HS-5 (cell line): ENCODE data around the gene ABTB1.
"Not testable (repeated sequence)": the region's sequence is repeated elsewhere in the genome, so short reads cannot be mapped to it uniquely, and the experiment has no call there.

Experiments
- DNase-seq: peaks from one replicate; pipeline ENCODE4 v3.0.0-alpha.2; 2012; ENCODE audit warnings: low read depth

The ABTB1 gene

GRCh38 chr3:127650236-127650635 lies 22.5 kb upstream of the ABTB1 start:
- DNase-seq = no peak

GRCh38 chr3:127651516-127652172 lies 21.1 kb upstream of the ABTB1 start:
- DNase-seq = no peak

DNA sequence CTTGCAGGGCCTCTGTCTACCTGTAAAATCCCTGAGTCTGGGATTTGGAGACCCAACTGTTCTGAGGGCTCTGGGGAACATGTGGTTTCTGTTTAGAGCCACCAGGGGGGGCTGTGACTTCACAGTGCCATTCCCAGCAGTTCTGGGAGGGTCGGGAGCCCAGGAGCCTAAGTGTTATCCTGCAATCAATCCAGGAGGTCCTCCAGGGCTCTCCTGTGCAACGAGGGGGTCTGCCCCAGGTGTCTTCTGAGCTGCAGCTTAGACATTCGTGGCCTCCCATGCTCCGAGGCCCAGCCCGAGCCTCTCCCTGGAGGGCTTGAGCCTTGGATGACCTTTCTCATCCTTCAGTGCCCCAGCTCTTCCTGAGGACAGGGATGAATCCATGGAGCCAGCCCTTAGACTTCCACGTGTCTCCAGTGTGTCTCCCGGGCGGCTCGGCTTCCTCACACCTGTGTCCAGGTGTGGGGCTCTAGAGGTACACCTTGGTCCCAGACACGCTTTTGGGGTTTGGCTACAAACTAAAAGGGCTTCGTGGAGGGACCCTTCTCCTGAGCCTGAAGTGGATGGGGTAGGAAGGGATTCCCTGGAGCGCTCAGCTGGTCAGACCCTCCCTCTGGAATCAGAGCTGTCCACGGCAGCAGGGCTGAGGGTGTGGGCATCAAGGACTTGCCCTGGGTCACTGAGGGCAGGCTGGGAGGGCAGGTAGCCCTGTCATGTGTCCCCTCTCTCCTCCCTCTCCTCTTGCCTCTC lies 20.3 kb upstream of the ABTB1 start:
- no peak for DNase-seq

DNA sequence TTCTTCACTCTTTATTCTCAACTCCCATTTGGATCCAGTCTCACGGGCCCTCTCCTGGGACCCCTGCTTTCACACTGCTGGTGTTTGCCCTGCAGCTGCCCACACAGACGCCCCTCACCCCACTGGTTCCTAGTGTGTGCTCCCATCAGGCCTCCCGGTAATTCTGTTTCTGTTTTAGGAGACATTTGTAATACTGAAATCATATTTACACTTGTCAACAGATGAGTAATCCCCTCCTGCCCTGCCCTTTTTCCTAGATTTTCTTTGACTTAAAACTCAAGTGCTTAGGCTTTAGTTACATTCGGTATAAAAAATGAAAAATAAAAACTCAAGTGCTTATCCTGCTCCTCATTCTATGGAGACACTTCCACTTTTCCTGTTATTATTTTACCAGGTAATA lies 18.4 kb upstream of the ABTB1 start:
- DNase-seq = no peak

GRCh38 chr3:127654993-127655392 lies 17.8 kb upstream of the ABTB1 start:
- DNase-seq = not testable (repeated sequence)

- no peak for DNase-seq
These were observed 17.1 kb upstream of the ABTB1 start for GRCh38 chr3:127655641-127656040.

DNA sequence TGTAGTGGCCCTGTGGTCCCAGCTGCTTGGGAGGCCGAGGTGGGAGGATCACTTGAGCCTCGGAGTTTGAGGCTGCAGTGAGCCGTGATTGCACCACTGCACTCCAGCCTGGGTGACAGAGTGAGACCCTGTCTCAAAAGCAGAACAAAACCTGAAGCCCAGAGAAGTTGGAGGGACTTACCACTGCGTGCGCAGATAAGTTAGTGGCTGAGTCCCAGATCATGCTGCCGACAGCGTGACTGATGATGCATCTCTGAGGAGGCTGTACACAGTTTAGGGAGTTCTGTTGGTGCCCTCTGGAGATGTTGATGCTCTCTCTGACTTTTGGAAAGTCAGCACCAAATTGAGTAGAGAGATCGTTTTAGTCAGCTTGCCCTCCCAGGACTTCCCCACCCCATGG lies 15.8 kb upstream of the ABTB1 start:
- no peak for DNase-seq

GRCh38 chr3:127658234-127658633 lies 14.5 kb upstream of the ABTB1 start:
- DNase-seq = no peak

GRCh38 chr3:127660621-127661251 lies 12.0 kb upstream of the ABTB1 start:
- DNase-seq = no peak

GRCh38 chr3:127661600-127661999 lies 11.2 kb upstream of the ABTB1 start:
- DNase-seq = no peak

DNA sequence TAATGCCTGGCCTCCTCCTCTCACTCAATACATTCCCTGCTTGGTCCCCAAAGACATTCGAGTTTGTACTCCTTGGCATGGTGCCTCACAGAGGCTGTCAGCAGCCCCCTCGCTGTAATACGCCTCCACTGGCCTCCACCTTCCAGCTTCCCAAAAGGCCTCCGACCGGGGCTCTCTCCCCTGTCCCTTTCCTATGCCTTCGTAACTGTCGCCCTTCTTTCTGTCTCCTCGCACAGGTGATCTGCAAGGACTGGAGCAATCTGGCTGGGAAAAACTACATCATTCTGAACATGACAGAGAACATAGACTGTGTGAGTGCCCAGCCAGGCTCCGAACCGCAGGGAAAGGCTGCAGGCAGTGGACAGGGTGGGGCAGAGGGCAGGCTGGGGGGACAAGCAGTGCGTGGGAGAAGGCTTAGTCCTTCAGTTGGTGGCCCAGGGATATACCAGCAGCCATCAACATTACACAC lies 10.7 kb upstream of the ABTB1 start:
- DNase-seq = no peak

GRCh38 chr3:127663151-127663550 lies 9.6 kb upstream of the ABTB1 start:
- DNase-seq = no peak

DNA sequence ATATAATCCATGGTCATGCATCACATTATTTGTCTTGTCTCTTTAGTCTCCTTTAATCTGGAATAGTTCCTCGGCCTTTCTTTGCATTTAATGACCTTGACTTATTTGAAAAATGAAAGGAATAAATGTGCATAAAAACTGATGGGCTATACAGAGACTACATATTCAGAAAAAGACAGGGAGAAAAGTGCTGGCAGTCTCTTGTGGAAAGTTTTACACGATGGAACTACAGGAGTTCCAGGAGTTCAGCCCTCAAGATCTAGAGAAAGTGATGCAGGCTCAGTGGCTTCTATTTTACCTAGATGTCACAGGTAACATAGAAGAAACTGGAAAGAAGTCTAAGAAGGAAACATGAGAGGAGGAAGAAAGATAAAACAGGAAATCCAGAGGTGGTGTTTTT lies 7.6 kb upstream of the ABTB1 start:
- DNase-seq = no peak

GRCh38 chr3:127665586-127665985 lies 7.2 kb upstream of the ABTB1 start:
- no peak for DNase-seq

- DNase-seq = no peak
These were observed 6.1 kb upstream of the ABTB1 start for GRCh38 chr3:127666676-127667075.

GRCh38 chr3:127667119-127667681 lies 5.6 kb upstream of the ABTB1 start:
- DNase-seq = no peak

GRCh38 chr3:127668906-127669305 lies 3.8 kb upstream of the ABTB1 start:
- DNase-seq = no peak

DNA sequence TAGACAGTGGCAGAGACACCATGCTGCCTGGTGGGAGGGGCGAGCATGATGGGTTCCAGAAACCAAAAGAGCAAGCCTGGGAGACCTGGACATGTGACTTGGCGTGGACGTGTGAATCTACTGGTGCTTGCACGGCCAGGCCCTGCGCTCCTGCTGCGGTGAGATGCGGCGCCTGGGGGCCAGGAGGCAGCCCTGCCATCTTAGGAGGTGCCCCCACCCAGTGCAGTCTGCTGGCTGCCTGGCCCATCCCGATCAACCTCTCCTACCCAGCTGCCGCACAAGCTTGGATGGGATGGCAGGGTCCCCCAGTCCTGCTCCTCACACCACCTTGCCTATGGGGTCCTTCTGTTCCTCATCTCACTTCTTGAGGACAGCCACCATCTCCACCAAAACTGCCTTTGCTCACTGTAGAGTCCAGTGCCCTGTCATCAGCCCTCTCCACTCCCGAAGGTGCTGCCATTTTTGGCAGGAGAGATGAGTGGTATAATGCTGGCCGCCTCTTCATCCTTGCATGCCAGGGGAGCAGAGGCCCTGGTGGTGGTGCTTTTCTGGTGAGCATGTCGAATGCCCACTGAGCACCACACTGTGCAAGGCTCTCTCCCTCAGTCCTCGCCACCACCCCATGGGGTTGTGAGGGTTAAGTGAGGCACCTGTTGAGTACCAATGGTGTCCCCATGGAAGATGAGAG lies 3.1 kb upstream of the ABTB1 start:
- DNase-seq = no peak

GRCh38 chr3:127670229-127670559 lies 2.6 kb upstream of the ABTB1 start:
- no peak for DNase-seq

DNA sequence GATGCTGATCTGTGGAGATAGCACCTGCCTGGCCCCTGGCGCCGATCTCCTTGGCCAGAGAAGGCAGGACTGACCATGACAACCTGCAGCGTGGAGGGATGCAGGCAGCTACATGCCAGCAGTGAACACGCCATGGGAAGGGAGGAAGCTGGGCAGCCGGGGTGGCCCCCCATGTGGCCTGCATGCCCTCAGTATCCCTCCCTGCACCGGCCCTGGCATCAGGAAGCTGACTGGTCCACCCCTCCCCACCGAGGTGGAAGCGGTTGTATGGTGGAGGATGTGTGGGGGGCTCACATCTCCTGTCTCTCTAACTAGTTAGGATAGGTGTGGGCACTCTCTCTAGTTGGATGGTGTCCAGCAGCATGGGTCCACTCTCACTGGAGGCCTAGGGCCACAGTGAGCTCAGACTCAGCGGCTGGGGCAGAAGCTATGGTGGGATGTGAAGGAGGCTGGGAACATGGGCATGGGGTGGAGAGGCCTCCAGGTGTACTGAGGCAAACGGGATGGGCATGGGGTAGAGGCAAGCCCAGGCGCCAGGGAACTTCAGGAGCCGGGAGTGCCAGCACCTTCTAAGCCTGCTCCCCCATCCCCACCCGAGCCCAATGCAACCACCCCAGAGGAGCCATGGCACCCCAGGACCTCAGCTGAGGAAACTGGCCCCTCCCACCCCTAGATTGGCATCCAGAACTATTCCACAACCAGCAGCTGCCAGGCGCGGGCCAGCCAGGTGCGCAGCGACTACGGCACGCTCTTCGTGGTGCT lies 1.8 kb upstream of the ABTB1 start:
- no peak for DNase-seq

- no peak for DNase-seq
These were observed 976 bp upstream of the ABTB1 start for GRCh38 chr3:127671523-127672428.
